Breast epithelium (tissue), 4 donors: ENCODE data around the gene BTF3. TPM values are rescaled to one million over a fixed set of nuclear protein-coding genes. Genes with fewer than 3 reads are reported as not detected.
"Not testable (repeated sequence)": the region's sequence is repeated elsewhere in the genome, so short reads cannot be mapped to it uniquely, and the experiment has no call there.

Experiments
- DNase-seq, 2 donors: peaks; one replicate each; pipeline ENCODE4 v3.0.0-alpha.2; 2019; ENCODE audit warnings: low spot score in 2 of 2
- H3K27ac ChIP-seq, 2 donors: fragments of 200-600 bp; sonication (generic) in 1 of 2; one replicate each; pipeline ENCODE4 v1.5.1; 2016 to 2019; ENCODE audit warnings: mild to moderate bottlenecking in 1 of 2
- H3K27me3 ChIP-seq, 2 donors: fragments of 200-600 bp; sonication (generic) in 1 of 2; one replicate each; pipeline versions ENCODE4 v1.5.1 to v1.6.0; 2017 to 2019; ENCODE audit warnings: control low read depth in 1 of 2, mild to moderate bottlenecking in 1 of 2
- H3K36me3 ChIP-seq: fragments of 200-600 bp; one replicate; pipeline ENCODE4 v1.5.1; 2019
- H3K4me1 ChIP-seq, 2 donors: fragments of 200-600 bp; sonication (generic); one replicate each; pipeline ENCODE4 v1.5.1; 2016 to 2019; ENCODE audit warnings: control low read depth in 1 of 2
- H3K4me3 ChIP-seq, 3 donors: fragments of 200-600 bp; sonication (generic); 1 replicate in 2 of 3; 2 replicates in 1 of 3; pipeline ENCODE4 v1.5.1; 2016 to 2019; ENCODE audit warnings: mild to moderate bottlenecking in 3 of 3, moderate library complexity in 2 of 3
- H3K9me3 ChIP-seq, 2 donors: fragments of 200-600 bp; sonication (generic) in 1 of 2; one replicate each; pipeline ENCODE4 v1.5.1; 2016 to 2019; ENCODE audit warnings: control low read depth in 1 of 2
- POLR2A ChIP-seq: fragments of 450-650 bp; IDR thresholded peaks from one replicate; pipeline ENCODE4 v1.6.1; 2016; ENCODE audit warnings: antibody characterized with exemption, mild to moderate bottlenecking, moderate library complexity
- POLR2AphosphoS5 ChIP-seq, 3 donors: sonication (generic); formaldehyde crosslinking; IDR thresholded peaks; one replicate each; pipeline ENCODE4 v1.6.1; 2017; ENCODE audit warnings: antibody characterized with exemption in 3 of 3
- intact Hi-C: fragments of 100-400 bp; cut with DNase I; formaldehyde crosslinking; loops from one replicate; pipeline ENCODE4 v1.15.1; 2023; ENCODE audit warnings: low total_unique reads
- total RNA-seq, 3 donors: library from RNA; depleted of rRNA; stranded (reverse); fragments of >200 nt; gene quantifications; one replicate each; pipeline ENCODE4 v1.1.0, GENCODE V29; 2016
- TF ChIP-seq, protein P1 (sequence below), 3 donors: fragments of 450-650 bp; IDR thresholded peaks; one replicate each; pipeline ENCODE4 v1.5.1; 2016 to 2017; ENCODE audit warnings: antibody characterized with exemption in 3 of 3, mild to moderate bottlenecking in 3 of 3, moderate library complexity in 3 of 3

BTF3 gene
- total RNA-seq, 3 donors from 2014 or later: 503 to 575 (median 519) TPM

DNA sequence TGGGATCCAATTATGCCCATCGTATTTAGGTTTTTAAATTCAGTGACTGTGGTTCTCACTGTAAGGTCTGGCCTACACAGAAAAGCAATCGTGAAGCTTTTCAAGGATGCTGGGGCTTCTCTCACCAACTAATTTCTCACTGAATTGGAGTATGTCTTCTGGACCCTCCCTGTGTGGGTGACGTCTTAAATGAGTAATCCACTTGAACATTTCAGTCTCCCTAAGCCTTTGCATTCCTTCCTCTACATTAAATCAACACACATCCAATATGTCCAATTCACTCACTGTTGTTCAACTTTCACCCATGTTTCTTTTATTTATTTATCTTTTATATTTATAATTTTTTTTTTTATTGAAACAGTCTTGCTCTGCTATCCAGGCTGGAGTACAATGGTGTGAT, 12.5 kb upstream of the BTF3 start:
- H3K4me3 ChIP-seq: no peak overlapping the region
- no peaks in the 10 kb centered on the region for H3K27me3 ChIP-seq
- H3K36me3 ChIP-seq: no peaks in the 10 kb centered on the region
- H3K9me3 ChIP-seq: no peaks in the 10 kb centered on the region
- H3K4me1 ChIP-seq: no peaks in the 10 kb centered on the region
- H3K27ac ChIP-seq: no peak overlapping the region
- intact Hi-C loops: no loop called here
- TF ChIP-seq, protein P1, sequence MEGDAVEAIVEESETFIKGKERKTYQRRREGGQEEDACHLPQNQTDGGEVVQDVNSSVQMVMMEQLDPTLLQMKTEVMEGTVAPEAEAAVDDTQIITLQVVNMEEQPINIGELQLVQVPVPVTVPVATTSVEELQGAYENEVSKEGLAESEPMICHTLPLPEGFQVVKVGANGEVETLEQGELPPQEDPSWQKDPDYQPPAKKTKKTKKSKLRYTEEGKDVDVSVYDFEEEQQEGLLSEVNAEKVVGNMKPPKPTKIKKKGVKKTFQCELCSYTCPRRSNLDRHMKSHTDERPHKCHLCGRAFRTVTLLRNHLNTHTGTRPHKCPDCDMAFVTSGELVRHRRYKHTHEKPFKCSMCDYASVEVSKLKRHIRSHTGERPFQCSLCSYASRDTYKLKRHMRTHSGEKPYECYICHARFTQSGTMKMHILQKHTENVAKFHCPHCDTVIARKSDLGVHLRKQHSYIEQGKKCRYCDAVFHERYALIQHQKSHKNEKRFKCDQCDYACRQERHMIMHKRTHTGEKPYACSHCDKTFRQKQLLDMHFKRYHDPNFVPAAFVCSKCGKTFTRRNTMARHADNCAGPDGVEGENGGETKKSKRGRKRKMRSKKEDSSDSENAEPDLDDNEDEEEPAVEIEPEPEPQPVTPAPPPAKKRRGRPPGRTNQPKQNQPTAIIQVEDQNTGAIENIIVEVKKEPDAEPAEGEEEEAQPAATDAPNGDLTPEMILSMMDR (IDR thresholded peaks at IDR 0.05): no peak
- no peak for TF ChIP-seq POLR2AphosphoS5 (IDR thresholded peaks at IDR 0.05)
- TF ChIP-seq POLR2A: no peak
- DNase-seq: no peak

DNA sequence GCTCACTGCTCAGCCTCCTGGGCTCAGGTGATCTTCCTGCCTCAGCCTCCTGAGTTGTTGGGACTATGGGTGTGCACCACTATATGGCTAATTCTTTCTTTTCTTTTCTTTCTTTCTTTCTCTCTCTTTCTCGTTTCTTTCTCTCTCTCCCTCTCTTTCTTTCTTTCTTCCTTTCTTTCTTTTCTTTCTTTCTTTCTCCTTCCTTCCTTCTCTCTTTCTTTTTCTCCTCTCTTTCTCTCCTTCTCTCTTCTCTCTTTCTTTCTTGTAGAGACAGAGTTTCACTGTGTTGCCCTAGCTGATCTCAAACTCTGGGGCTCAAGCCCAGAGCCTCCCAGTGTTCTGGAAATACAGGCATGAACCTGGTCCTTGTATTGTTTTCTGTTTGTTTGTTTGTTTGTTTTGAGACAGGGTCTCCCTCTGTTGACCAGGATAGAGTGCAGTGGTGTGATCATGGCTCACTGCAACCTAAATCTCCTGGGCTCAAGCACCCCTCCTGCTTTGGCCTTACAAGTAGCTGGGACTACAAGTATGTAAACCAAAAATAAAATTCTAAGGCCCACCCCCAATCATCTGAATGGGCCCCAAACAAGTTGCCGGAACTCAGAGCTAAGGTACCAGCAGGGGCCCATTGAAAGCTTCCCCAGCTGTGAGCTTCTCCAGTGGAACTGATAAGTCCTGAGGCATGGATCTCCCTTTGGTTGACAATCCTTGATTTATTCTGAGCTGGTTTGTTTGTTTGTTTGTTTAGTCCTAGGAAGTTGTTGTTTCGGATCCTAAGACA, 11.9 kb upstream of the BTF3 start:
- H3K4me3 ChIP-seq: no peak overlapping the region
- H3K27ac ChIP-seq: no peak overlapping the region
- intact Hi-C loops: no loop called here
- H3K4me1 ChIP-seq: no peaks in the 10 kb centered on the region
- DNase-seq: no peak
- H3K9me3 ChIP-seq: no peaks in the 10 kb centered on the region
- TF ChIP-seq, protein P1 (IDR thresholded peaks at IDR 0.05): no peak
- TF ChIP-seq POLR2A: no peak
- TF ChIP-seq POLR2AphosphoS5 (IDR thresholded peaks at IDR 0.05): no peak
- H3K36me3 ChIP-seq: no peaks in the 10 kb centered on the region
- no peaks in the 10 kb centered on the region for H3K27me3 ChIP-seq

DNA sequence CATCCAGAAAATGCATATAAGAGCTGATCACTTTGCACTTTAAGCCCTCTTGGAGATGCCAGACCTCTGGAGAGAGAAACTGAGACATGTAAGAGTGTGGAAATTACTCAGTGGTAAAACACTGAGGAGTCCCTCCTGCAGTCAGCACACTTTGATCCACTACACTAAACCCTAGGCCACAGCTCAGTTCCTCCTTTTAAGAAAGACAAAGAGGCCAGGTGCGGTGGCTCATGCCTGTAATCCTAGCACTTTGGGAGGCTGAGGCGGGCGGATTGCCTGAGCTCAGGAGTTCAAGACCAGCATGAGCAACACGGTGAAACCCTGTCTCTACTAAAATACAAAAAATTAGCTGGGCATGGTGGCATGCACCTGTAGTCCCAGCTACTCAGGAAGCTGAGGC, 11.0 kb upstream of the BTF3 start:
- DNase-seq, H3K4me1 ChIP-seq, H3K4me3 ChIP-seq, H3K27me3 ChIP-seq, H3K27ac ChIP-seq, H3K9me3 ChIP-seq, H3K36me3 ChIP-seq, intact Hi-C loops: not testable (repeated sequence)

DNA sequence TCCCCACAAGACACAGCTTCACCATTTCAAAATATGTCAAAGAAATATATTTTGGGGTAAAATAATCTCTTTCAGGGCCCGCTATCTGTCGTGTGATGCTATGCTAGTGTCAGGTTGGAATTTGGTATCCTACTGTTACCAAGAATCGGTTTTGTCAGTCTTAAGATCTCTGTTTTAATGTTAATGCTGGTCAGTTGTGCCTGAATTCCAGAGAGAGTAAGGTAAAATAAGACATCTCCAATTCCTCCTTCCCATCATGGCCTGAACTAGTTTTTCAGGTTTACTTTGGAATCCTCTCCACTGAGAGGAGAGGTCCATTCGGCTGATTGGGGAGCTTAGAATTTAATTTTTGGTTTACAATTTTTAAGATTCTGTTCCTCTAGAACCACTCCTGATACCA, 10.4 kb upstream of the BTF3 start:
- Histone ChIP-seq H3K27ac (no peak overlapping the region), H3K36me3 (no peaks in the 10 kb centered on the region), H3K4me3 (no peak overlapping the region), H3K9me3 (no peaks in the 10 kb centered on the region), H3K27me3 (no peaks in the 10 kb centered on the region), H3K4me1 (no peaks in the 10 kb centered on the region)
- TF ChIP-seq POLR2AphosphoS5 (IDR thresholded peaks at IDR 0.05) (no peak), POLR2A (no peak)
- TF ChIP-seq, protein P1 (IDR thresholded peaks at IDR 0.05): no peak
- DNase-seq: no peak
- intact Hi-C loops: no loop called here

DNA sequence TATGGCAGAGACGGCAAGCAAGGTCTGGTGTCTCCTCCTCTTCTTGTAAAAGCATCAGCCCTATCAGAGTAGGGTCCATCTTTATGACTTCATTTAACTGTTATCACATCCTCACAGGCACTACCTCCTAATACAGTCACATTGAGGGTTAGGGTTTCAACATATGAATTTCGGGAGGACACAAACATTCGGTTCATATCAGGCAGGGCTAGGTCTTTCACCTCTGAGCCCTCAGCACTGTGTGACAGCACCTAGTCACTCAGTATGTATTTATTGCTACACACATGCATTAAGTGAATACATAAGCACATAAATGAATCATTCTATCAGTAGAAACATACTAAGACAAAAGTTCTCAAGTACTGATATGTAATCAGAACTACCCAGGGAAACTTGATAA, 9.4 kb upstream of the BTF3 start:
- Histone ChIP-seq H3K9me3 (no peaks in the 10 kb centered on the region), H3K27me3 (no peaks in the 10 kb centered on the region), H3K4me1 (no peaks in the 10 kb centered on the region), H3K4me3 (no peak overlapping the region), H3K27ac (no peak overlapping the region), H3K36me3 (no peaks in the 10 kb centered on the region)
- DNase-seq: no peak
- TF ChIP-seq POLR2A: no peak
- TF ChIP-seq POLR2AphosphoS5 (IDR thresholded peaks at IDR 0.05): no peak
- TF ChIP-seq, protein P1 (IDR thresholded peaks at IDR 0.05): no peak
- intact Hi-C loops: no loop called here

DNA sequence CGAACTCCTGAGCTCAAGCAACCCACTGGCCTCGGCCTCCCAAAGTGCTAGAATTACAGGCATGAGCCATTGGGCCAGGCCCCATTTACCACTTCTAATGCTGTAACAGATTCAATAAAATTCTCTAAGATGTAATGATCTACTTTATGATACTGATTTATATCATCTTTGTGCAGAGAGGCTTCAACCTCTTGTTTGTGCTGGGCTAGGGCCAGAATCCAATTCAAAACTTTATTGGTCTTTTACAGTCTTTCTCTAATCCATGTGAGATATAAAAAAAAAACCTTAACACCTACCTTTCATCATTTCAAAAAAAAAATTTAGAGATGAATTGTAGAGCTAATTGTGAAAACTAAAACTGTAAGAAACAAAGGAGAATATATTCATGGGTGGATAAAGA, 8.2 kb upstream of the BTF3 start:
- Histone ChIP-seq H3K36me3 (no peaks in the 10 kb centered on the region), H3K27ac (no peak overlapping the region), H3K9me3 (no peaks in the 10 kb centered on the region), H3K4me3 (no peak overlapping the region), H3K4me1 (no peaks in the 10 kb centered on the region), H3K27me3 (no peaks in the 10 kb centered on the region)
- DNase-seq: no peak
- intact Hi-C loops: no loop called here
- TF ChIP-seq POLR2AphosphoS5 (IDR thresholded peaks at IDR 0.05) (no peak), POLR2A (no peak)
